ENCODE data around the gene TP53I13.

DNA sequence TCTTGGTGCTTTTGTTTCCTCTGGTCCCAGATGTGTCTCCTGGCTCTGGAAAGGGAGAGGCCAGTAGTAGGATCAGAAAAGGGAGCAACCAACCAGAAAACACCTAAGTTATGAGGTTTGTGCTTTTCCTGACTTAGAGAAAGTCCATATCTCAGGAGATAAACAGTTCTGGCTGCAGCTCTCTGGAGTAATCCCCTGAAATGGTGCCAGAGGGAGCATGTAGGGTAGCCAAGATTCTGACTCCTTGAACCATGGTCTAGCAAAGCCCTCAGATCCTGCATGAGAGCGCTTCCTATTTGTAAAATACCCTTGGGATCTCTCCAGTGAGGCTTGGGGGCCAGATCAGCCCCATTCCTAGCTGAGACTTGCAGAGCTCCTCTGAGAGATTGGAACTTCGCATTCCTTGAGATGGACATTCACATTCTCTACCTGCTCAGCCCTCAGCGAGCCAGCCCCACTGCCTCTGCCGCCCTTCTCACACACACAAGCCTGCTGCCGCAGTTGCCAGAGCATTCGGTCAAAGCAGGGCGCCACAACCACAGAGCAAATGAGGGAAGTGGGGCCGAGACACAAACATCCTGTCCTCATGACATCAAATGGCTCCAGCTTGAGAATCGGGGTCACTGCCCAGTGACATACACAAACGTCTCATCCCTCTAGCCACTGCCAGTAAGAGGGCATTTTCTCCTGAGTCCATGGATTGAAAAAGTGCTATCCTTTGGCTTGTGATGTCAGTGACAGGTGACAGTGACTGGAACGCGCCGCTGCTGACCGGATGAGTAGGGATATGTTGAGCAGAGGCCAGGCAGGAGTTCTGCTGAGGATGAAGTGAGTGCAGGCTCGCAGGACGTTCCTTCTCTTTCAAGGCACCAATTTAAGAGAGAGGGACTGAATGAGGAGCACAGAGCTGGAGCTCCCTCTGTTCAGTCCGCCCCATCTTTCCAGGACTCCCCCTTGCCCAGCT, 6.7 kb upstream of the TP53I13 start:
- no peak for TF ChIP-seq POLR2A (IDR thresholded peaks at IDR 0.05; ENCODE audit: extremely low read depth, insufficient read length)
- TF ChIP-seq, protein P1, sequence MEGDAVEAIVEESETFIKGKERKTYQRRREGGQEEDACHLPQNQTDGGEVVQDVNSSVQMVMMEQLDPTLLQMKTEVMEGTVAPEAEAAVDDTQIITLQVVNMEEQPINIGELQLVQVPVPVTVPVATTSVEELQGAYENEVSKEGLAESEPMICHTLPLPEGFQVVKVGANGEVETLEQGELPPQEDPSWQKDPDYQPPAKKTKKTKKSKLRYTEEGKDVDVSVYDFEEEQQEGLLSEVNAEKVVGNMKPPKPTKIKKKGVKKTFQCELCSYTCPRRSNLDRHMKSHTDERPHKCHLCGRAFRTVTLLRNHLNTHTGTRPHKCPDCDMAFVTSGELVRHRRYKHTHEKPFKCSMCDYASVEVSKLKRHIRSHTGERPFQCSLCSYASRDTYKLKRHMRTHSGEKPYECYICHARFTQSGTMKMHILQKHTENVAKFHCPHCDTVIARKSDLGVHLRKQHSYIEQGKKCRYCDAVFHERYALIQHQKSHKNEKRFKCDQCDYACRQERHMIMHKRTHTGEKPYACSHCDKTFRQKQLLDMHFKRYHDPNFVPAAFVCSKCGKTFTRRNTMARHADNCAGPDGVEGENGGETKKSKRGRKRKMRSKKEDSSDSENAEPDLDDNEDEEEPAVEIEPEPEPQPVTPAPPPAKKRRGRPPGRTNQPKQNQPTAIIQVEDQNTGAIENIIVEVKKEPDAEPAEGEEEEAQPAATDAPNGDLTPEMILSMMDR (IDR thresholded peaks at IDR 0.05; ENCODE audit: low read depth, low read length): no peak
